Activated T-cell treated with anti-CD3 and anti-CD28 coated beads, Interleukin-2, amount 50 U/mL, for 48 hours (primary cell): ENCODE results near the gene PIGN.
A peak's percentile ranks its signal among the peaks of the same experiment; 100 is the strongest.

Experiments
- DNase-seq, 2 experiments: peaks; one replicate each; pipeline ENCODE4 v3.0.0-alpha.2; 2020

The PIGN gene, protein sequence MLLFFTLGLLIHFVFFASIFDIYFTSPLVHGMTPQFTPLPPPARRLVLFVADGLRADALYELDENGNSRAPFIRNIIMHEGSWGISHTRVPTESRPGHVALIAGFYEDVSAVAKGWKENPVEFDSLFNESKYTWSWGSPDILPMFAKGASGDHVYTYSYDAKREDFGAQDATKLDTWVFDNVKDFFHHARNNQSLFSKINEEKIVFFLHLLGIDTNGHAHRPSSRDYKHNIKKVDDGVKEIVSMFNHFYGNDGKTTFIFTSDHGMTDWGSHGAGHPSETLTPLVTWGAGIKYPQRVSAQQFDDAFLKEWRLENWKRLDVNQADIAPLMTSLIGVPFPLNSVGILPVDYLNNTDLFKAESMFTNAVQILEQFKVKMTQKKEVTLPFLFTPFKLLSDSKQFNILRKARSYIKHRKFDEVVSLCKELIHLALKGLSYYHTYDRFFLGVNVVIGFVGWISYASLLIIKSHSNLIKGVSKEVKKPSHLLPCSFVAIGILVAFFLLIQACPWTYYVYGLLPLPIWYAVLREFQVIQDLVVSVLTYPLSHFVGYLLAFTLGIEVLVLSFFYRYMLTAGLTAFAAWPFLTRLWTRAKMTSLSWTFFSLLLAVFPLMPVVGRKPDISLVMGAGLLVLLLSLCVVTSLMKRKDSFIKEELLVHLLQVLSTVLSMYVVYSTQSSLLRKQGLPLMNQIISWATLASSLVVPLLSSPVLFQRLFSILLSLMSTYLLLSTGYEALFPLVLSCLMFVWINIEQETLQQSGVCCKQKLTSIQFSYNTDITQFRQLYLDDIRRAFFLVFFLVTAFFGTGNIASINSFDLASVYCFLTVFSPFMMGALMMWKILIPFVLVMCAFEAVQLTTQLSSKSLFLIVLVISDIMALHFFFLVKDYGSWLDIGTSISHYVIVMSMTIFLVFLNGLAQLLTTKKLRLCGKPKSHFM

GRCh38 chr18:62186774-62187542, at the start of gene PIGN, which contains the start of gene RELCH:
TSS of gene PIGN (minus strand) at chr18:62187056. CDS start at chr18:62161353, 25,703 bp downstream.
TSS of gene RELCH (plus strand) at chr18:62187255. CDS start at chr18:62187506, 251 bp downstream.
- peak; percentile 93 to 94 for DNase-seq

GRCh38 chr18:62236252-62236651, 49.4 kb upstream of the PIGN start:
- DNase-seq: no peak

- no peak for DNase-seq
Observed at GRCh38 chr18:62226047-62226446, 39.2 kb upstream of the PIGN start.

- no peak for DNase-seq
Observed at GRCh38 chr18:62224229-62224628, 37.4 kb upstream of the PIGN start.

DNA sequence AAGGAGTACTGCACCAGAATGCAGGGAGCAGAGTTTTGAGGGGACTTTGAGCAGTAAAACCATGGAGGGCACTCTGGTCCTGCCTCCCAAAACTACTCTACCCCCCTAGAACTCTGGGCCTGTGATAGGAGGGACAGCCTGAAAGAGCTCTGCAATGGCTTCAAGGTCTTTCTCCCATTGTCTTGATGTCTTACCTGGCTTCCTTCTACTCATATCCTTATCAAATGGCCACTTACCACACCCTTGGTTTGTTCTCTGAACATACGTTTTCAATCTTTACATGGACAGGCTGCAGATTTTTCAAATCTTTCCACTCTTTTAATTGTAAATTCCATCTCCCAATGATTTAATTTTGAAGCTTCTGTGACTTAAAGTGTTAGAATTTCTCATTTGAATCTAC, 27.9 kb upstream of the PIGN start:
- DNase-seq: no peak

DNA sequence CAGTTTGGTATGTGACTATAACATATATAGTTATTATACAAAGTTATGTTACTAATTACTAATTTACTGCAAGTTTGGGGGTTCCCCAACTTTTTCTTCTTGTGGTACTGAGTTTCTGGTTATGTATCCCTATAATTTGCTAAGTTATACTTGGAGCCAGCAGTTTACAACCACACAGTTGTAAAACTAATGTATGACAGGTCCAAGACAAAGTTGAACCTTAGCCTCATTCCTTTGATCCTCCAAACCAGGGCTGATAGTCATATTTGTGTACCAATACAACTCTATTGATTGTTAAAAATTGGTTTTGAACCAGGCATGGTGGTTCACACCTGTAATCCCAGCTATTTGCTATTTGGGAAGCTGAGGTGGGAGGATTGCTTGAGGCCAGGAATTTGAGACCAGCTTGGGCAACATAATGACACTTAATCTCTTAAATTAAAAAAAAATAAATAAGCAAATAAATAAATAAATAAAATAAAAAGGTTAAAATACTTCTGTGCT, 24.5 kb upstream of the PIGN start:
- no peak for DNase-seq

GRCh38 chr18:62210138-62210537, 23.3 kb upstream of the PIGN start:
- DNase-seq: no peak

DNA sequence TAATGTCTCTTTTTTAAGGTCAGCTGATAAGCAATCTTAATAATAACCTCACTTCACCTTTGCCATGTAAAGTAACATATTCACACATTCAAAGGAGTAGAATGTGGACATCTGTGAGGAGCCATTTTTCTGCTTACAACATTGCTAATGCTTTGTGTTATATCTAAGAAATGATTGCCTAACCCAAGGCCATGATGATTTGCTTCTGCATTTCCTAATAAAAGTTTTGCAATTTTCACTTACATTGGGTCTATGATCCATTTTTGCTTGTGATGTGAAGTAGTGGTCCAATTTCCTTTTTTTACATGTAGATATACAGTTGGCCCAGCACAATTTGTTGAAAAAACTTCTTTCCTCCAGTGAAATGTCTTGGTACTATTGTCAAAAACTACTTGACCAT, 22.2 kb upstream of the PIGN start:
- no peak for DNase-seq

- no peak for DNase-seq
Observed at GRCh38 chr18:62206593-62206992, 19.7 kb upstream of the PIGN start.

DNA sequence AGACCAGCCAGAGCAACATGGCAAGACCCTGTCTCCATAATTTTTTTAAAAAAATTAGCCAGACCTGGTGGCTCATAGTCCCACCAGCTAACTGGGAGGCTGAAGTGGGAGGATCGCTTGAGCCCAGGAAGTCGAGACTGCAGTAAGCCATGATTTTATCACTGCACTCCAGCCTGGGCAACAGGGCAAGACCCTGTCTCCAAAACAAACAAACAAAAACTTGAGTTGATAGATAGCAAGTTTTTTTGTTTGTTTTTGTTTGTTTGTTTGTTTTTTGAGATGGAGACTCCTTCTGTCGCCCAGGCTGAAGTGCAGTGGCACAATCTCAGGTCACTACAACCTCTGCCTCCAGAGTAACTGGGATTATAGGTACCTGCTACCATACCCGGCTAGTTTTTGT, 19.0 kb upstream of the PIGN start:
- DNase-seq: no peak

- DNase-seq: no peak
Observed at GRCh38 chr18:62201870-62202269, 15.0 kb upstream of the PIGN start.

DNA sequence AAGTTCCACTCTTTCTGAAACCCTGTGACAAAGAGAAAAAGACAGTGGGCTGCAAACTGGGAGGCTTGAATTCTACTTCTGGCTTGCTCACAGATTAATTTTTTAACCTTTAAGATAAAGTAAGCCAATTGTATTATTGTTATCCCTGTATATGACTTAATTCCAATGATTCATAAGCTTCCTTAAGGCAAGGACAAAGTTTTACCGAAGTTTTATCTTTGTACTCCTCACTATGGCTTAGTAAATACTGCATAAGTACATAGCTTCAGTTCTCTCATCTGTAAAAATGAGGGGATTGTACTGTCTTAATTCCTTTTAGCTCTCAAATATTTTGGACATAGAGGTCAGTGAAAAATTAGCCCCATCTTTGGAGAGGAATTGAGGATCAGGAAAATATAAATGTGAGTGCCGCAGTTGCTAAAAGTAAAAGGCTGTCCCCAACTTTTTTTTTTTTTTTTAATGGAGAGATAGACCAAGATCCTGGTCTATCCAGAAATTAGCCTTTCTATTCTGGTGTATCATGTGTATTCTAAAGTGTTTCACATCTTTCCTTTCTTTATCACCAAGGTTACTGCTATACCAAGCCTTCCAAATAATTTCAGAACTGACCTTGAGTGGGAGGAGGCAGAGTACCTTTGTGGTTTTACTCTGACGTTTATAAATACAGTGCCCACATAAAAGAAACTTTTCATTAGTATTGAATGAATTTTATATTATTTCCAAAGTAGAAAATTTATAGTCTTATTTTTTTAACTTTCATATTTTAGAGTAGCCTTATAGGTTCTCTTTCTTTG, 13.5 kb upstream of the PIGN start:
- DNase-seq: no peak

DNA sequence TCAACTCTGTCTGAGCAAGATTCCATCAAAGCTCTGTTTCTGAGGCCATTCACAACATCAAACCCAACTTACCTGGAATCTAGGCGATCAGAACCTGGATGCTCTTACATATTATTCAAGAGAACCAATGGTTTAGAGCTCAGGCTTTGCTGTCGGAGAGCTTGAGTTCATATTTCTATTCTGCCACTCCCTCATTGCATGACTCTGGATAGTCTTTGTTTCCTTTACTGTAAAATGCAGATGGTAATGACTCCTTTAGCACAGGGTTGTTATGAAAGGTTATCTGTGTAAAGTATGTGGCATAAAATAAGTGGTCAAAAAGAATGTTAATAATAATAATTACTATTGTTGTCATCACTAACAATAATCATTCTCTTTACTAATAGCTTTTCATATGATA, 12.8 kb upstream of the PIGN start:
- no peak for DNase-seq

GRCh38 chr18:62198259-62198658, 11.4 kb upstream of the PIGN start:
- no peak for DNase-seq

- DNase-seq: no peak
Observed at GRCh38 chr18:62196980-62197379, 10.1 kb upstream of the PIGN start.

DNA sequence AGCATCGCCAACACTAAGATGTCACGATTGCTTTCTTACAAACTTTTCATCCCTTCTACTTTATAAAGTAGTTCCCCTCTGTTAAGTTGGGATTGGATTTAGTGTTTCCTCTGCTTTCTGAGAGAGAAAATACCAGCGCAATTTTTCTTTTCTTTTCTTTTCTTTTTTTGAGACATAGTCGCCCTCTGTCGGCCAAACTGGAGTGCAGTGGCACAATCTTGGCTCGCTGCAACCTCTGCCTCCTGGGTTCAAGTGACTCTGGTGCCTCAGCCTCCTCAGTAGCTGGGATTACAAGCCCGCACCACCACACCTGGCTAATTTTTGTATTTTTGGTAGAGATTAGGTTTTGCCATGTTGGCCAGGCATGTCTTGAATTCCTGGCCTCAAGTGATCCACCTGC, 9.2 kb upstream of the PIGN start:
- no peak for DNase-seq

DNA sequence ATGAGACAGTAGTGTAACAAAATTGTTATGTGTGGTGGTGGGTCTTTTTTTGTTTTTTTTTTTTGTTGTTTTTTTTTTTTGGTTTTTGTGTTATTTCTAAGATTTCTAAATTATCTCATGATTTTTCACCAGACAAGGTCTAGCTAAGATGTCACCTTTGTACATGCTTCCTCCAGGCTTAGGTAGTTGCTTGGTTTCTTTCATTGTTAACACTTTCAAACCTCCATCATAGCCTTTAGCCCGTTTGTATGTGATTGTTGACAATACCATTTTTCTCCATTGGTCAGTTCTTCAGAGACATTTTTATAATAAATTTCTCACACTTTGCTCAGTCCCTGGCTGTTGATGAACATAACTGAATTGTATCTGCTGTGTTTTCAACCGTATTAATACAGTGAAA, 2.4 kb upstream of the PIGN start:
- DNase-seq: no peak

- DNase-seq: peak in 1 of 2 experiments; percentile 38
Observed at GRCh38 chr18:62187543-62188510, 971 bp upstream of the PIGN start.

DNA sequence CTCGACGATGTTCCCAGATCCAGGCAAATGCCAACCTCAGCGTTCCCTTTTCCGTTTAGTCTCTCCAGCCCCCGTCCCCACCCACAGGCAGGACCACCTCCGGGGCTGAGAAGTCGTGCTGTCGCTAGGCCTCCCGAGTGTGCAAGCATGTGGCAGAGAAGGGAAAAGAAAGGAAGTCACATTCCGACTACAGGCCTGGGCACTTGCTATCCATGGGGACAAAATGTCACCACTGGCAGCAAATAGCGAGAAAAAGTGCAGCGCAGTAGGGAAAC, 420 bp downstream of the PIGN start:
- DNase-seq: no peak

- peak in 1 of 2 experiments; percentile 36 for DNase-seq
Observed at GRCh38 chr18:62183578-62184195, 3.2 kb downstream of the PIGN start.
